SK-N-SH treated with all-trans-retinoic acid at 6 μM for 48 hours (cell line): ENCODE data around the gene GIPC1.

ENCODE experiments used
- ATAC-seq: fragments of 200-7000 bp; cut with Tn5 transposase; 3 replicates; pipeline ENCODE4 v1.9.1; 2020; ENCODE audit warnings: mild to moderate bottlenecking, moderate library complexity
- BACH2 ChIP-seq: fragments of 250-450 bp; sonication (Bioruptor Pico); IDR thresholded peaks from 2 replicates; pipeline ENCODE4 v1.9.0; 2021; ENCODE audit warnings: mild to moderate bottlenecking, borderline replicate concordance
- CREB5 ChIP-seq: fragments of 250-450 bp; sonication (Bioruptor Pico); IDR thresholded peaks from 2 replicates; pipeline ENCODE4 v1.5.1; 2020; ENCODE audit warnings: low read depth, mild to moderate bottlenecking, moderate library complexity
- CSDC2 ChIP-seq: fragments of 250-450 bp; sonication (Bioruptor Pico); IDR thresholded peaks from 2 replicates; pipeline ENCODE4 v1.5.0; 2020; ENCODE audit warnings: mild to moderate bottlenecking, moderate library complexity
- CSRNP3 ChIP-seq: fragments of 250-450 bp; sonication (Bioruptor Pico); IDR thresholded peaks from 2 replicates; pipeline ENCODE4 v1.5.1; 2021; ENCODE audit warnings: mild to moderate bottlenecking, moderate library complexity
- ESRRG ChIP-seq: fragments of 250-450 bp; sonication (Bioruptor Pico); IDR thresholded peaks from 2 replicates; pipeline ENCODE4 v1.6.1; 2021; ENCODE audit warnings: mild to moderate bottlenecking
- GLIS3 ChIP-seq: fragments of 250-450 bp; sonication (Bioruptor Pico); IDR thresholded peaks from 2 replicates; pipeline ENCODE4 v1.5.0; 2020; ENCODE audit warnings: mild to moderate bottlenecking, moderate library complexity
- ISL1 ChIP-seq: fragments of 250-450 bp; sonication (Bioruptor Pico); IDR thresholded peaks from 2 replicates; pipeline ENCODE4 v2.1.2; 2022; ENCODE audit warnings: mild to moderate bottlenecking, moderate library complexity
- PATZ1 ChIP-seq: fragments of 250-450 bp; sonication (Bioruptor Pico); IDR thresholded peaks from 2 replicates; pipeline ENCODE4 v1.8.0; 2020; ENCODE audit warnings: mild to moderate bottlenecking, moderate library complexity, borderline replicate concordance
- POU6F1 ChIP-seq: fragments of 250-450 bp; sonication (Bioruptor Pico); IDR thresholded peaks from 2 replicates; pipeline ENCODE4 v1.8.0; 2021; ENCODE audit warnings: low read depth, mild to moderate bottlenecking, moderate library complexity, borderline replicate concordance
- PPARA ChIP-seq: fragments of 250-450 bp; sonication (Bioruptor Pico); IDR thresholded peaks from 2 replicates; pipeline ENCODE4 v1.5.0; 2020; ENCODE audit warnings: mild to moderate bottlenecking, borderline replicate concordance
- SNAI2 ChIP-seq: fragments of 250-450 bp; sonication (Bioruptor Pico); IDR thresholded peaks from 2 replicates; pipeline ENCODE4 v1.5.0; 2020; ENCODE audit warnings: mild to moderate bottlenecking, moderate library complexity
- TSHZ2 ChIP-seq: fragments of 250-450 bp; sonication (Bioruptor Pico); IDR thresholded peaks from 2 replicates; pipeline ENCODE4 v1.5.0; 2020; ENCODE audit warnings: mild to moderate bottlenecking, moderate library complexity
- ZC3H10 ChIP-seq: fragments of 250-450 bp; sonication (Bioruptor Pico); IDR thresholded peaks from 2 replicates; pipeline ENCODE4 v1.5.1; 2021; ENCODE audit warnings: mild to moderate bottlenecking, moderate library complexity
- ZFP3 ChIP-seq: fragments of 250-450 bp; sonication (Bioruptor Pico); IDR thresholded peaks from 2 replicates; pipeline ENCODE4 v1.5.0; 2020; ENCODE audit warnings: mild to moderate bottlenecking, moderate library complexity
- ZFP30 ChIP-seq: fragments of 450-650 bp; formaldehyde crosslinking; IDR thresholded peaks from 2 replicates; pipeline ENCODE4 v1.5.0; 2022; ENCODE audit warnings: mild to moderate bottlenecking, moderate library complexity

Gene GIPC1

GRCh38 chr19:14495672-14496028, 277 bp downstream of the GIPC1 start:
- ATAC-seq, result no peak
- TF ChIP-seq CSRNP3 (CRISPR knock-in tag) (no peak), PATZ1 (CRISPR knock-in tag) (no peak), ZC3H10 (CRISPR knock-in tag) (no peak), ZFP3 (CRISPR knock-in tag) (no peak), ZFP30 (CRISPR knock-in tag) (no peak), CSDC2 (CRISPR knock-in tag) (no peak), CREB5 (CRISPR knock-in tag) (no peak), ISL1 (CRISPR knock-in tag) (no peak)
- TF ChIP-seq, all 23 proteins: peak for 0

- no peak for ATAC-seq
- TF ChIP-seq POU6F1 (CRISPR knock-in tag), result no peak
Measured at GRCh38 chr19:14494910-14495671, 836 bp downstream of the GIPC1 start.

GRCh38 chr19:14494411-14494810, 1.5 kb downstream of the GIPC1 start:
- TF ChIP-seq SNAI2 (CRISPR knock-in tag) (no peak), CSDC2 (CRISPR knock-in tag) (no peak), ESRRG (CRISPR knock-in tag) (no peak), CSRNP3 (CRISPR knock-in tag) (no peak), TSHZ2 (no peak), POU6F1 (CRISPR knock-in tag) (no peak), BACH2 (no peak), PATZ1 (CRISPR knock-in tag) (no peak), PPARA (CRISPR knock-in tag) (no peak), GLIS3 (CRISPR knock-in tag) (no peak)
- ATAC-seq, result no peak
